Ascending aorta (tissue), 2 donors: ENCODE results near the gene TMEM106C. TPM values are rescaled to one million over a fixed set of nuclear protein-coding genes. Genes with fewer than 3 reads are reported as not detected.

Experiments
- DNase-seq, 2 donors: peaks; one replicate each; pipeline ENCODE4 v3.0.0-alpha.2; 2019; ENCODE audit warnings: low spot score in 2 of 2
- H3K27ac ChIP-seq, 2 donors: fragments of 200-600 bp; sonication (generic); one replicate each; pipeline ENCODE4 v1.5.1; 2016 to 2017; ENCODE audit warnings: mild to moderate bottlenecking in 1 of 2
- H3K27me3 ChIP-seq: fragments of 200-600 bp; sonication (generic); one replicate; pipeline ENCODE4 v1.5.1; 2017
- H3K36me3 ChIP-seq, 2 donors: fragments of 200-600 bp; sonication (generic); one replicate each; pipeline ENCODE4 v1.5.1; 2016
- H3K4me1 ChIP-seq, 2 donors: fragments of 200-600 bp; sonication (generic); one replicate each; pipeline ENCODE4 v1.5.1; 2016 to 2017; ENCODE audit warnings: mild to moderate bottlenecking in 1 of 2
- H3K4me3 ChIP-seq, 2 donors: fragments of 200-600 bp; sonication (generic); one replicate each; pipeline ENCODE4 v1.5.1; 2016 to 2017; ENCODE audit warnings: mild to moderate bottlenecking in 1 of 2
- H3K9me3 ChIP-seq, 2 donors: fragments of 200-600 bp; sonication (generic); one replicate each; pipeline ENCODE4 v1.5.1; 2016
- intact Hi-C: fragments of 100-400 bp; cut with DNase I; formaldehyde crosslinking; loops from one replicate; pipeline ENCODE4 v1.15.1; 2023
- total RNA-seq: library from RNA; depleted of rRNA; stranded (reverse); fragments of >200 nt; gene quantifications from one replicate; pipeline ENCODE4 v1.1.0, GENCODE V29; 2016
- TF ChIP-seq, protein P1 (sequence below), 3 experiments: fragments of 200-600 bp in 2 of 3; fragments of 450-650 bp in 1 of 3; sonication (generic) in 2 of 3; IDR thresholded peaks; one replicate each; pipeline ENCODE4 v1.5.1; 2016 to 2019; ENCODE audit warnings: antibody characterized with exemption in 3 of 3, mild to moderate bottlenecking in 1 of 3, moderate library complexity in 1 of 3

TMEM106C gene
- total RNA-seq, 1 donor from 2014 or later: 120 TPM

- Histone ChIP-seq H3K27ac (no peak overlapping the region), H3K36me3 (peaks cover 0 to 8% of the 10 kb centered on the region in 2 donors), H3K4me1 (no peaks in the 10 kb centered on the region), H3K4me3 (no peak overlapping the region), H3K27me3 (no peaks in the 10 kb centered on the region), H3K9me3 (no peaks in the 10 kb centered on the region)
- no peak for DNase-seq
- TF ChIP-seq, protein P1, sequence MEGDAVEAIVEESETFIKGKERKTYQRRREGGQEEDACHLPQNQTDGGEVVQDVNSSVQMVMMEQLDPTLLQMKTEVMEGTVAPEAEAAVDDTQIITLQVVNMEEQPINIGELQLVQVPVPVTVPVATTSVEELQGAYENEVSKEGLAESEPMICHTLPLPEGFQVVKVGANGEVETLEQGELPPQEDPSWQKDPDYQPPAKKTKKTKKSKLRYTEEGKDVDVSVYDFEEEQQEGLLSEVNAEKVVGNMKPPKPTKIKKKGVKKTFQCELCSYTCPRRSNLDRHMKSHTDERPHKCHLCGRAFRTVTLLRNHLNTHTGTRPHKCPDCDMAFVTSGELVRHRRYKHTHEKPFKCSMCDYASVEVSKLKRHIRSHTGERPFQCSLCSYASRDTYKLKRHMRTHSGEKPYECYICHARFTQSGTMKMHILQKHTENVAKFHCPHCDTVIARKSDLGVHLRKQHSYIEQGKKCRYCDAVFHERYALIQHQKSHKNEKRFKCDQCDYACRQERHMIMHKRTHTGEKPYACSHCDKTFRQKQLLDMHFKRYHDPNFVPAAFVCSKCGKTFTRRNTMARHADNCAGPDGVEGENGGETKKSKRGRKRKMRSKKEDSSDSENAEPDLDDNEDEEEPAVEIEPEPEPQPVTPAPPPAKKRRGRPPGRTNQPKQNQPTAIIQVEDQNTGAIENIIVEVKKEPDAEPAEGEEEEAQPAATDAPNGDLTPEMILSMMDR (IDR thresholded peaks at IDR 0.05): no peak
- intact Hi-C loops: no loop called here
These were observed 9.5 kb downstream of the TMEM106C start for GRCh38 chr12:47972895-47973294.

GRCh38 chr12:47973870-47974269 is 10.5 kb downstream of the TMEM106C start:
- intact Hi-C loops: no loop called here
- no peak for DNase-seq
- no peaks in the 10 kb centered on the region for H3K27me3 ChIP-seq
- no peak overlapping the region for H3K4me3 ChIP-seq
- H3K36me3 ChIP-seq: peaks cover 0 to 5% of the 10 kb centered on the region in 2 donors
- TF ChIP-seq, protein P1 (IDR thresholded peaks at IDR 0.05): no peak
- no peak overlapping the region for H3K27ac ChIP-seq
- no peaks in the 10 kb centered on the region for H3K4me1 ChIP-seq
- H3K9me3 ChIP-seq: no peaks in the 10 kb centered on the region

GRCh38 chr12:47975036-47975620 is 11.7 kb downstream of the TMEM106C start:
- no peak for DNase-seq

DNA sequence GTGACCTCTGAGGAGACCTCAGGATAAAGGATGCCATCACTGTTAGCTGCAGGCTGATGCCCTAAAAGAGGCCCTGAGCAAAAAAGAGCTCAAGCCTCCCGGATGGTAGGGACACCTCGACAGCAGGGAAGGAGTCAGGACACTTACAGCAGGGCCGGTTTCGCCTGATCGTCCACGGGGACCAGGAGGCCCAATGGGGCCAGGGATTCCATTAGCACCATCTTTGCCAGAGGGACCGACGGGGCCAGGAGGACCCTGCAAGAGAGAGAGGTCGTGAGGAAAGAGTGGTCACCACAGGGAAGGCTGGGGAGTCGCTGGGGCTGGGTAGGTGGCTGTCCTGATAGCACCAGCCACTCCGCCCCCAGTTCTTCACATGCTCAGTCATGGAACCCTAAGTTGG is 12.4 kb downstream of the TMEM106C start:
- Histone ChIP-seq H3K36me3 (no peaks in the 10 kb centered on the region), H3K9me3 (no peaks in the 10 kb centered on the region), H3K4me1 (no peaks in the 10 kb centered on the region), H3K27ac (no peak overlapping the region), H3K27me3 (no peaks in the 10 kb centered on the region), H3K4me3 (no peak overlapping the region)
- intact Hi-C loops: no loop called here
- TF ChIP-seq, protein P1 (IDR thresholded peaks at IDR 0.05): no peak
- no peak for DNase-seq

More at GRCh38 chr12:47975036-47975620, 11.7 kb downstream of the TMEM106C start:
- H3K27me3 ChIP-seq: no peaks in the 10 kb centered on the region
- H3K27ac ChIP-seq: no peak overlapping the region
- H3K9me3 ChIP-seq: no peaks in the 10 kb centered on the region
- no peaks in the 10 kb centered on the region for H3K4me1 ChIP-seq
- H3K36me3 ChIP-seq: no peaks in the 10 kb centered on the region
- intact Hi-C loops: no loop called here
- no peak overlapping the region for H3K4me3 ChIP-seq
- TF ChIP-seq, protein P1 (IDR thresholded peaks at IDR 0.05): no peak

- TF ChIP-seq, protein P1 (IDR thresholded peaks at IDR 0.05): no peak
- Histone ChIP-seq H3K4me1 (no peaks in the 10 kb centered on the region), H3K36me3 (no peaks in the 10 kb centered on the region), H3K27me3 (no peaks in the 10 kb centered on the region), H3K27ac (no peak overlapping the region), H3K4me3 (no peak overlapping the region), H3K9me3 (no peaks in the 10 kb centered on the region)
- intact Hi-C loops: no loop called here
- no peak for DNase-seq
These were observed 13.8 kb downstream of the TMEM106C start for GRCh38 chr12:47977046-47977771.
